Measurements from ENCODE around the gene RNF39.

RNF39 gene

GRCh38 chr6:30091577-30092381 is 16.2 kb upstream of the RNF39 start:
- Histone ChIP-seq H3K4me1 (ENCODE audit: control insufficient read depth, low read depth, low read length) (no peaks in the 10 kb centered on the region), H3K27me3 (ENCODE audit: control insufficient read depth, insufficient read depth, low read length) (peaks cover 10% of the 10 kb centered on the region), H3K4me3 (ENCODE audit: low read length) (no peak overlapping the region), H3K9ac (ENCODE audit: low read length) (no peak overlapping the region), H3K9me3 (ENCODE audit: control insufficient read depth, low read depth, low read length) (no peaks in the 10 kb centered on the region), H3K27ac (ENCODE audit: low read length) (no peak overlapping the region), H3K36me3 (ENCODE audit: control insufficient read depth, low read depth, low read length) (no peaks in the 10 kb centered on the region)

GRCh38 chr6:30087876-30088275 is 12.3 kb upstream of the RNF39 start:
- Histone ChIP-seq H3K4me1 (ENCODE audit: control insufficient read depth, low read depth, low read length) (no peaks in the 10 kb centered on the region), H3K27me3 (ENCODE audit: control insufficient read depth, insufficient read depth, low read length) (peaks cover 6% of the 10 kb centered on the region), H3K27ac (ENCODE audit: low read length) (no peak overlapping the region), H3K9ac (ENCODE audit: low read length) (no peak overlapping the region), H3K9me3 (ENCODE audit: control insufficient read depth, low read depth, low read length) (no peaks in the 10 kb centered on the region), H3K4me3 (ENCODE audit: low read length) (no peak overlapping the region), H3K36me3 (ENCODE audit: control insufficient read depth, low read depth, low read length) (no peaks in the 10 kb centered on the region)

GRCh38 chr6:30077218-30077617 is 1.6 kb upstream of the RNF39 start:
- Histone ChIP-seq H3K36me3 (ENCODE audit: control insufficient read depth, low read depth, low read length) (no peaks in the 10 kb centered on the region), H3K9me3 (ENCODE audit: control insufficient read depth, low read depth, low read length) (no peaks in the 10 kb centered on the region), H3K27me3 (ENCODE audit: control insufficient read depth, insufficient read depth, low read length) (peaks cover 60% of the 10 kb centered on the region), H3K9ac (ENCODE audit: low read length) (no peak overlapping the region), H3K27ac (ENCODE audit: low read length) (no peak overlapping the region), H3K4me1 (ENCODE audit: control insufficient read depth, low read depth, low read length) (no peaks in the 10 kb centered on the region), H3K4me3 (ENCODE audit: low read length) (no peak overlapping the region)

- H3K4me3 ChIP-seq (ENCODE audit: low read length) = peak overlapping the region; percentile 63
- peaks cover 60% of the 10 kb centered on the region for H3K27me3 ChIP-seq (ENCODE audit: control insufficient read depth, insufficient read depth, low read length)
- no peaks in the 10 kb centered on the region for H3K36me3 ChIP-seq (ENCODE audit: control insufficient read depth, low read depth, low read length)
- H3K4me1 ChIP-seq (ENCODE audit: control insufficient read depth, low read depth, low read length) = no peaks in the 10 kb centered on the region
- no peak overlapping the region for H3K27ac ChIP-seq (ENCODE audit: low read length)
- no peaks in the 10 kb centered on the region for H3K9me3 ChIP-seq (ENCODE audit: control insufficient read depth, low read depth, low read length)
- H3K9ac ChIP-seq (ENCODE audit: low read length) = no peak overlapping the region
Measured at GRCh38 chr6:30075790-30076732, 492 bp upstream of the RNF39 start.

DNA sequence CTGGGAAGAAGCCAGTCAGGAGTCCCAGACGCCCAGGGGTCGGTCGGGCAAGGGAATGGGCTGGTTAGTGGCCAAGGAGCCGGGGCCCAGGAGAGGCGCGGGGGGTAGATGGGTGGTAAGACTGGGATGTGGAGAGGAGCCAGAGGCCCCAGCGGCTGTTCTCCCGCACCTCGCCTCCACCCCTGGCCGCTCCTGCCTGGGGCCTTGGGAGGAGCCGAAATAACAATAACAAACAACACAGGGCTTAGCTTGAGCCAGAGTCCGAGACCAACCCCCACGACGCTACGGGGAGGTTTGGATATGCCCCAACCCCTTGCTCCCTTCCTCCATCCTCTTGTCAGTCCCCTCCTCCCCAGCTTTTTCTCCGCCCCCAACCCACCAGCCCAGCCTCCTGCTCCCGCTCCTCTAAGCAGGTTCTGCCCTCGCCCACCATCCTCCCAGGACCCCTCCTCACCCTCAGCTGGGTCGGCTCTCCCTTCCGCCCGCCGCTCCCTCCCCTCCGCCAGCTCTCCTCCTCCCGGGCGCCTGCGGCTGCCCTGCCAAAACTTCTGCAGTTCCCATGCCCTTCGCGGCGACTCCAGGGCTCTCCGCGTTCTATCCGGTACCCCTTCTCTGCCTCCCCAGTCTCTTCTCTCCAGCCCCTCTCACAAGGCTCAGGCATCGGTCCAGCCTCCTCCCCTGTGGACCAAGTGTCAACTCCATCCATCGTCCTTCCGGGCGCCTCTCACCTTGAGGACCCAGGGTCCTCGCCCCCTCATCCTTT is 1.1 kb downstream of the RNF39 start:
- H3K27ac ChIP-seq (ENCODE audit: low read length) = no peak overlapping the region
- peak overlapping the region; percentile 63 for H3K4me3 ChIP-seq (ENCODE audit: low read length)
- H3K36me3 ChIP-seq (ENCODE audit: control insufficient read depth, low read depth, low read length) = peaks cover 4% of the 10 kb centered on the region
- H3K9ac ChIP-seq (ENCODE audit: low read length) = no peak overlapping the region
- H3K27me3 ChIP-seq (ENCODE audit: control insufficient read depth, insufficient read depth, low read length) = peaks cover 60% of the 10 kb centered on the region
- H3K4me1 ChIP-seq (ENCODE audit: control insufficient read depth, low read depth, low read length) = no peaks in the 10 kb centered on the region
- no peaks in the 10 kb centered on the region for H3K9me3 ChIP-seq (ENCODE audit: control insufficient read depth, low read depth, low read length)

DNA sequence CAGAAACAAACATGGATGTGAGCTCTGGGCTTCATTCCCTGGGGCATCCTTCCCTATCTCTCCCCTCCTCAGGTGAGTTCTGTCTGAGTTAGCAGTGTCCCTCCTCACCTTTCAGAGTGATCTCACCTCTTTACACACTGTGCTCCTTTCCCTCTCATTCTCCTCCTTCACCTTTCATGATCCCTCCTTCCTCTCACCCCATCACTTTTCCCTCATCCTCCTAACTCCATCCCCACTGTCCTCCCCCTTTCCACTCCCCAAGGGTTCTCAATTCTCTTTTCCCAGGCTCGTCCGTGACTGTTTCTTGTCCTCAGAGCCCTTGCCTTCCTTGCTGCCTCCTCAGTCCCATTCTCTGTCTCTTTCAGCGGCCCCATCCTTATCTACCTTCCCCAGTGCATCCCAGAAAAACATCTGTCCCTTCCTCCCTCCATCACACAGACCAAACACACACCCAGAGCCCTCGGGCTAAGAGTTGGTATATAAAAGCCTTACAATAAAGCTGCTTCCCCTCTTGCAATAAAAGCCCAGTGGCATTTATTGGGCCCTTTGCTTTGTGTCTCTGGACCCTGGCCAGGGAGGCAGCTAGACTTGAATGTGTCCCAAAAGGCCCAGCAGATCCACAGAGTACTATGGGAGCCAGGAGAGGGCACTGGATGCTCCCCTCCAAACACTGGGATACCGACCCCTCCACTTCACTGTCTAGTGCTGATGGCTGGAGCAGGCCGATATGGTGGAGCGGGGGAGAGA is 1.9 kb downstream of the RNF39 start:
- Histone ChIP-seq H3K27ac (ENCODE audit: low read length) (no peak overlapping the region), H3K4me1 (ENCODE audit: control insufficient read depth, low read depth, low read length) (no peaks in the 10 kb centered on the region), H3K4me3 (ENCODE audit: low read length) (peak overlapping the region; percentile 63), H3K9ac (ENCODE audit: low read length) (no peak overlapping the region), H3K36me3 (ENCODE audit: control insufficient read depth, low read depth, low read length) (peaks cover 4% of the 10 kb centered on the region), H3K27me3 (ENCODE audit: control insufficient read depth, insufficient read depth, low read length) (peaks cover 60% of the 10 kb centered on the region), H3K9me3 (ENCODE audit: control insufficient read depth, low read depth, low read length) (no peaks in the 10 kb centered on the region)

DNA sequence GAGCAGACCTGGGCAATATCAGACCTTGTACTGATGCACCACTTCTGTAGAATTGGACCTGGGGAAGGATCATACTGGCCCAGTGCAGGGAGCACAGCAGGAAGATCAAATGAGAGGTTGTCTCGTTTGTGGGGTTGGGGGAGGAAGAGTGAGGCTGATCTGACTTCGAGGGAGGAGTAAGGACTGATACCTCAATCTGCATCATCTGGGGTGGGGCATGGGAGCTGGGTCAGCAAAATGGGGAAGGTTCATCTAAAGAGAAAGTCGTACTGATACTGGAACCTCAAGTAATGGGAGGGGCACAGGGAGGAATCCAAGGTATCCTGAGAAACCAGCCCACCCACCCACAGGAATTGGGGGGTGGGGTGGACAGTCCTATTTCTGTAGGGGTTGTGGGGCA is 3.7 kb downstream of the RNF39 start:
- no peaks in the 10 kb centered on the region for H3K4me1 ChIP-seq (ENCODE audit: control insufficient read depth, low read depth, low read length)
- peaks cover 4% of the 10 kb centered on the region for H3K36me3 ChIP-seq (ENCODE audit: control insufficient read depth, low read depth, low read length)
- H3K9me3 ChIP-seq (ENCODE audit: control insufficient read depth, low read depth, low read length) = no peaks in the 10 kb centered on the region
- H3K27me3 ChIP-seq (ENCODE audit: control insufficient read depth, insufficient read depth, low read length) = peaks cover 47% of the 10 kb centered on the region
- no peak overlapping the region for H3K27ac ChIP-seq (ENCODE audit: low read length)
- H3K4me3 ChIP-seq (ENCODE audit: low read length) = no peak overlapping the region
- H3K9ac ChIP-seq (ENCODE audit: low read length) = no peak overlapping the region

DNA sequence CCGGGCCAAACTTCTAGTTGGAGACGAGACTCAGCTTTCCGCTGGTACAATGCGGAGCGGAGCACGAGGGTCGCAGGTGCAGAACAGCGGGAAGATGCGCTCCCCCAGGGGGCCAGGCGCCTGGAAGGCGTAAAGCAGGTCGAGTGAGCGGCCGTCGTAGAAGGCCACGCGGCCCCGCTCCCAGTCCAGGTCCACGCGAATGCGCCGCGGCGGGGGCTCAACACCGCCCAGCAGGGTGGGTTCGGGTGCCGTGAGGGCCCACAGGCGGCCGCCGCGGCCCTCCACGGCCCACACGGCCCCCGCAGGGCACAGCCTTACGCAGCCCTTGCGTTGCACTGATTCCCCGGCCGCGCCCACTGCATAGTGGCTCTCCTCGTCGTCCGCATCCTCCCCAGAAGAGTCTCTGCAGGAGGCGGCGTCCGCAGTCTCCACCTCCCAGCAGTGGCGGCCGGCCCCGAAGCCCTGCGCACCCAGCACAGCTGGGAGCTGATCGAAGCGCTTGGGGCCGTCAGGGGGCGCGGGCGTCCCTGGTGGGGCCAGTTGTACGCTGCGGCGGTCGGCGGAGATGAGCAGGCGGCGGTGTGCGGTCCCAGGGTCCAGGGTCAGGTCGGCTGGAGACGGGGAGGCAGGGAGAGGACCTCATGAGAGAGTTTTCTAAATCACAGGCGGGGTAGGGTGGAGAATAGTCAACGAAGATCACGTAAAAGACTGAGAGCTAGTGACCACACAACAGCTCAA is 4.3 kb downstream of the RNF39 start:
- H3K36me3 ChIP-seq (ENCODE audit: control insufficient read depth, low read depth, low read length) = peaks cover 4% of the 10 kb centered on the region
- no peak overlapping the region for H3K9ac ChIP-seq (ENCODE audit: low read length)
- no peak overlapping the region for H3K4me3 ChIP-seq (ENCODE audit: low read length)
- no peaks in the 10 kb centered on the region for H3K9me3 ChIP-seq (ENCODE audit: control insufficient read depth, low read depth, low read length)
- peaks cover 40% of the 10 kb centered on the region for H3K27me3 ChIP-seq (ENCODE audit: control insufficient read depth, insufficient read depth, low read length)
- no peak overlapping the region for H3K27ac ChIP-seq (ENCODE audit: low read length)
- H3K4me1 ChIP-seq (ENCODE audit: control insufficient read depth, low read depth, low read length) = no peaks in the 10 kb centered on the region

- H3K4me1 ChIP-seq (ENCODE audit: control insufficient read depth, low read depth, low read length) = peaks cover 6% of the 10 kb centered on the region
- H3K27ac ChIP-seq (ENCODE audit: low read length) = peak overlapping the region; percentile 66
- H3K4me3 ChIP-seq (ENCODE audit: low read length) = peak overlapping the region; percentile 90
Measured at GRCh38 chr6:30067460-30068139, 8.0 kb downstream of the RNF39 start.

More at GRCh38 chr6:30067460-30068139, 8.0 kb downstream of the RNF39 start:
- Histone ChIP-seq H3K27me3 (ENCODE audit: control insufficient read depth, insufficient read depth, low read length) (peaks cover 4% of the 10 kb centered on the region), H3K9ac (ENCODE audit: low read length) (peak overlapping the region; percentile 46), H3K36me3 (ENCODE audit: control insufficient read depth, low read depth, low read length) (peaks cover 8% of the 10 kb centered on the region), H3K9me3 (ENCODE audit: control insufficient read depth, low read depth, low read length) (no peaks in the 10 kb centered on the region)

All from iPS-18a (cell line).